ENCODE measurements around the gene SAT1.

Gene SAT1

DNA sequence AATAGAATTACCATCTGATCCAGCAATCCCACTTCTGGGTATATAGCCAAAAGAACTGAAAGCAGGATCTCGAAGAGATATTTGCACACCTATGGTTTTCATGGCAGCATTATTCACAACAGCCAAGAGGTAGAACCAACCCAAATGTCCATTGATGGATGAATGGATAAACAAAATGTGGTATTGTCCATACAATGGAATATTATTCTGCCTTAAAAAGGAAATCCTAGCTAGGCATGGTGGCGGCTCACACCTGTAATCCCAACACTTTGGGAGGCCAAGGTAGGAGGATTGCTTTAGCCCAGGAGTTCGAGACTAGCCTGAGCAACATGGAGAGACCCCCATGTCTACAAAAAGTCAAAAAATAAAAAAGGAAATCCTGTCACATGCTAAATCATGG lies 27.3 kb downstream of the SAT1 start:
- H3K36me3 Mint-ChIP-seq (ENCODE audit: low read depth), result no peaks in the 10 kb centered on the region
- peaks cover 8% of the 10 kb centered on the region for H3K27me3 Mint-ChIP-seq
- H3K27ac Mint-ChIP-seq, result no peak overlapping the region
- H3K4me1 Mint-ChIP-seq, result peaks cover 11% of the 10 kb centered on the region
- H3K4me3 Mint-ChIP-seq, result no peak overlapping the region
- H3K9me3 Mint-ChIP-seq, result no peaks in the 10 kb centered on the region
- DNase-seq, result no peak
- no peak for ATAC-seq

GRCh38 chrX:23811108-23811651 lies 28.2 kb downstream of the SAT1 start:
- Mint-ChIP-seq H3K27me3 (peaks cover 8% of the 10 kb centered on the region), H3K4me1 (peaks cover 11% of the 10 kb centered on the region), H3K27ac (no peak overlapping the region), H3K36me3 (ENCODE audit: low read depth) (no peaks in the 10 kb centered on the region), H3K4me3 (no peak overlapping the region), H3K9me3 (no peaks in the 10 kb centered on the region)
- DNase-seq (no peak), ATAC-seq (no peak)

- Mint-ChIP-seq H3K4me3 (no peak overlapping the region), H3K4me1 (peaks cover 11% of the 10 kb centered on the region), H3K9me3 (no peaks in the 10 kb centered on the region), H3K27ac (no peak overlapping the region), H3K27me3 (peaks cover 8% of the 10 kb centered on the region), H3K36me3 (ENCODE audit: low read depth) (no peaks in the 10 kb centered on the region)
- no peak for ATAC-seq
- DNase-seq, result no peak
Observed at GRCh38 chrX:23811656-23812055, 28.7 kb downstream of the SAT1 start.

- H3K4me3 Mint-ChIP-seq, result no peak overlapping the region
- peaks cover 8% of the 10 kb centered on the region for H3K27me3 Mint-ChIP-seq
- ATAC-seq (no peak), DNase-seq (no peak)
- H3K4me1 Mint-ChIP-seq, result peaks cover 5% of the 10 kb centered on the region
- no peaks in the 10 kb centered on the region for H3K9me3 Mint-ChIP-seq
- no peaks in the 10 kb centered on the region for H3K36me3 Mint-ChIP-seq (ENCODE audit: low read depth)
- no peak overlapping the region for H3K27ac Mint-ChIP-seq
Observed at GRCh38 chrX:23813808-23814207, 30.8 kb downstream of the SAT1 start.

DNA sequence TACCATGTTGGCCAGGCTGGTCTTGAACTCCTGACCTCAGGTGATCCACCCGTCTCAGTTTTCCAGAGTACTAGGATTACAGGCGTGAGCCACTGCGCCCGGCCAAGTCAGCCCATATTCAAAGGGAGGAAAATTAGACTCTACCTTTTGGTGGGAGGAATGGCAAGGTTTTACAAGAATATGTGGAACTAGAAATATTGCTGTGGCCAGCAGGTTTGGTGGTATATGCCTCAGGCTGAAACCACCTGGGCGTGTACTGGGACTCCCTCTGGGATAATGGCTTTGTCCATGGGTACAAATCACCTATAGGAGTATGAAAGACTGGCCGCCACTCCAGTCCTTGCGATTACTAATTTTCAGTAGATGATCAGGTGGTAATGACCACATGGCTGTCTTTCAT lies 32.4 kb downstream of the SAT1 start:
- H3K36me3 Mint-ChIP-seq (ENCODE audit: low read depth), result no peaks in the 10 kb centered on the region
- H3K4me3 Mint-ChIP-seq, result no peak overlapping the region
- H3K4me1 Mint-ChIP-seq, result peaks cover 5% of the 10 kb centered on the region
- no peaks in the 10 kb centered on the region for H3K9me3 Mint-ChIP-seq
- DNase-seq (no peak), ATAC-seq (no peak)
- no peak overlapping the region for H3K27ac Mint-ChIP-seq
- H3K27me3 Mint-ChIP-seq, result peaks cover 8% of the 10 kb centered on the region

GRCh38 chrX:23816179-23816578 lies 33.2 kb downstream of the SAT1 start:
- H3K27me3 Mint-ChIP-seq, result peaks cover 5% of the 10 kb centered on the region
- no peaks in the 10 kb centered on the region for H3K36me3 Mint-ChIP-seq (ENCODE audit: low read depth)
- no peak overlapping the region for H3K4me3 Mint-ChIP-seq
- H3K9me3 Mint-ChIP-seq, result no peaks in the 10 kb centered on the region
- H3K27ac Mint-ChIP-seq, result no peak overlapping the region
- DNase-seq, result no peak
- ATAC-seq, result no peak
- peaks cover 3% of the 10 kb centered on the region for H3K4me1 Mint-ChIP-seq

DNA sequence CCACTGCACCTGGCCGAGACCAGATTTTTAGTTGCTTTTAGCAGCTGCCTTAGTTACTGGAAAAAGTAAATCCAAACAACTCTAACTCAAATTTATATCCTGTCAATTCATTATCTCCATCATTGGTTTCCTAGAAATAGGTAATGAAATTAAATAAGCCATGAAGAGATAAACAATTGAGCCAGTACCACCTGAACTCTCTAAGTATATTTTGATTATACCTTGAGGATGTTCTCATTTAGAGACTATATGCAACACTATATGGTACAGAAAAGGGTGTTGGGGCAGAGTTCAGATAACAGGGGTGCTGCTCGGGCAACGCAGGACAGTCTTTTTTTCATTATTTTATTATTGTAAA lies 35.0 kb downstream of the SAT1 start:
- DNase-seq (no peak), ATAC-seq (no peak)
- no peak overlapping the region for H3K27ac Mint-ChIP-seq
- no peaks in the 10 kb centered on the region for H3K9me3 Mint-ChIP-seq
- H3K4me1 Mint-ChIP-seq, result no peaks in the 10 kb centered on the region
- H3K36me3 Mint-ChIP-seq (ENCODE audit: low read depth), result no peaks in the 10 kb centered on the region
- H3K4me3 Mint-ChIP-seq, result no peak overlapping the region
- no peaks in the 10 kb centered on the region for H3K27me3 Mint-ChIP-seq

GRCh38 chrX:23819385-23820234 lies 36.6 kb downstream of the SAT1 start:
- ATAC-seq, result no peak
- H3K4me1 Mint-ChIP-seq, result no peaks in the 10 kb centered on the region
- no peak overlapping the region for H3K4me3 Mint-ChIP-seq
- no peak overlapping the region for H3K27ac Mint-ChIP-seq
- no peaks in the 10 kb centered on the region for H3K9me3 Mint-ChIP-seq
- no peaks in the 10 kb centered on the region for H3K27me3 Mint-ChIP-seq
- no peaks in the 10 kb centered on the region for H3K36me3 Mint-ChIP-seq (ENCODE audit: low read depth)
- no peak for DNase-seq

- no peaks in the 10 kb centered on the region for H3K27me3 Mint-ChIP-seq
- no peaks in the 10 kb centered on the region for H3K9me3 Mint-ChIP-seq
- ATAC-seq (no peak), DNase-seq (no peak)
- no peaks in the 10 kb centered on the region for H3K4me1 Mint-ChIP-seq
- no peak overlapping the region for H3K27ac Mint-ChIP-seq
- no peaks in the 10 kb centered on the region for H3K36me3 Mint-ChIP-seq (ENCODE audit: low read depth)
- H3K4me3 Mint-ChIP-seq, result no peak overlapping the region
Observed at GRCh38 chrX:23820235-23820782, 37.3 kb downstream of the SAT1 start.

- no peak for DNase-seq
- H3K4me1 Mint-ChIP-seq, result no peaks in the 10 kb centered on the region
- no peaks in the 10 kb centered on the region for H3K27me3 Mint-ChIP-seq
Observed at GRCh38 chrX:23821847-23822246, 38.9 kb downstream of the SAT1 start.

DNA sequence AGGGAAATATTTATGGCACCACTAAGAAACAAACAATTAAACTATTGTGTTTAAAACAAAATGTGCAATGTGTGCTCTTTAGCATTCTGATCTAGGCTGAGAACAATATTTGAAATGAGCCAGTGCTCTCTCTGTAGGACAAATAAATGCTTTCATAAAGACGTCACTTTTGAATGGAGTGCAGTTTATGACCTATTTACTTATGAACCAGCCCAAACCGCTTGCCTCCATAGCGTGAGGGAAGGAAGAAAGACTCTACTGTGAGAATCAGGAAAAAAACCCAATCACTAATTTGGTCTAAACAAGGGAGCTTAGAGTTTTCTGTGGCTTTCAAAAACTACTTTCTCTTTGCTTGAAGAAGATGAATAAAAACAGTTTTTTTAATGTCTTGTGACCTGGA lies 39.4 kb downstream of the SAT1 start:
- Mint-ChIP-seq H3K36me3 (ENCODE audit: low read depth) (no peaks in the 10 kb centered on the region), H3K27me3 (no peaks in the 10 kb centered on the region), H3K27ac (no peak overlapping the region), H3K4me1 (no peaks in the 10 kb centered on the region), H3K4me3 (no peak overlapping the region), H3K9me3 (no peaks in the 10 kb centered on the region)
- DNase-seq, result no peak
- no peak for ATAC-seq

More at GRCh38 chrX:23821847-23822246, 38.9 kb downstream of the SAT1 start:
- Mint-ChIP-seq H3K36me3 (ENCODE audit: low read depth) (no peaks in the 10 kb centered on the region), H3K27ac (no peak overlapping the region), H3K9me3 (no peaks in the 10 kb centered on the region), H3K4me3 (no peak overlapping the region)
- ATAC-seq, result no peak

DNA sequence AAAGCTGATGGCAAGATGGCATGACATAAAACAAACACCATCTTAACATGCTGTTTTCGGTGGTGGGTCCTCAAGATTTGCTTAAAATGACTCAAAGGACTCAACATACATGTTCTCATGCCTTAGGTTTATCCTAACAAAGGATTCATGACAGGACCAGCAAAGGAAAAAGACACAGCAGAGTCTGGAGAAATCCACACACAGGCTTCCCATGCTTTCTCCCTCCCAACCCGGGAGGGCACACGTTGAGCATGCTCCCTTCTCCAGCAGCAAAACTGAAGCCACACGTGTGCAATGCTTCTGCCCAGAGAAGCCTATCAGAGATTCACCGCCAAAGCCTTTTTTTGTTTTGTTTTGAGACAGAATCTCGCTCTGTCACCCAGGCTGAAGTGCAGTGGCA lies 39.9 kb downstream of the SAT1 start:
- no peaks in the 10 kb centered on the region for H3K36me3 Mint-ChIP-seq (ENCODE audit: low read depth)
- ATAC-seq (no peak), DNase-seq (no peak)
- no peak overlapping the region for H3K27ac Mint-ChIP-seq
- H3K27me3 Mint-ChIP-seq, result no peaks in the 10 kb centered on the region
- H3K9me3 Mint-ChIP-seq, result no peaks in the 10 kb centered on the region
- no peaks in the 10 kb centered on the region for H3K4me1 Mint-ChIP-seq
- no peak overlapping the region for H3K4me3 Mint-ChIP-seq

DNA sequence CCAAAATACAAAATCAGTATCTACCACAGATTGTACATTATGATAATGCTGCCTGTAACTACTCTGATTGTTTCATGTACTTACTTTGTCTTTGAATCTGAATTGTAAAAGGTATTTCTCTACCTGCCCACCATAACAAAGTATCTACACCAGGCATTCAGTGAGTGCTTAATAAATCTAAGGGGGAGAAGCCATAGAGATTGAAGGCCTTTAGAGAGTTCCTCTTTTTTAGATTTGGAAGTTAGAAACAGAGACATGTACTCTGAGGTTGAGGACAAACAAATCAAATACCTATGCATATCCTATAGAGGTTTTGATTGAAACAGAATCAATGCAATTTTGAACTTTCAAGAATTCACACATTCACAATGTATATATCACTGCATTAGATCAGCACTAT lies 42.7 kb downstream of the SAT1 start:
- H3K27ac Mint-ChIP-seq, result no peak overlapping the region
- H3K4me1 Mint-ChIP-seq, result no peaks in the 10 kb centered on the region
- H3K27me3 Mint-ChIP-seq, result no peaks in the 10 kb centered on the region
- DNase-seq, result no peak
- no peak for ATAC-seq
- no peak overlapping the region for H3K4me3 Mint-ChIP-seq
- no peaks in the 10 kb centered on the region for H3K36me3 Mint-ChIP-seq (ENCODE audit: low read depth)
- no peaks in the 10 kb centered on the region for H3K9me3 Mint-ChIP-seq

- no peaks in the 10 kb centered on the region for H3K4me1 Mint-ChIP-seq
- H3K27ac Mint-ChIP-seq, result no peak overlapping the region
- no peaks in the 10 kb centered on the region for H3K36me3 Mint-ChIP-seq (ENCODE audit: low read depth)
- H3K27me3 Mint-ChIP-seq, result no peaks in the 10 kb centered on the region
- ATAC-seq, result no peak
- H3K9me3 Mint-ChIP-seq, result no peaks in the 10 kb centered on the region
- DNase-seq, result no peak
- no peak overlapping the region for H3K4me3 Mint-ChIP-seq
Observed at GRCh38 chrX:23826216-23826615, 43.2 kb downstream of the SAT1 start.

GRCh38 chrX:23826653-23827052 lies 43.7 kb downstream of the SAT1 start:
- Mint-ChIP-seq H3K27ac (no peak overlapping the region), H3K4me3 (no peak overlapping the region), H3K27me3 (no peaks in the 10 kb centered on the region), H3K36me3 (ENCODE audit: low read depth) (no peaks in the 10 kb centered on the region), H3K9me3 (no peaks in the 10 kb centered on the region), H3K4me1 (no peaks in the 10 kb centered on the region)
- no peak for DNase-seq
- no peak for ATAC-seq
